ENCODE data around the gene SFXN1.

SFXN1 gene

GRCh38 chr5:175471628-175472027 lies 6.7 kb upstream of the SFXN1 start:
- Histone ChIP-seq H3K9me3 (no peaks in the 10 kb centered on the region), H3K4me1 (ENCODE audit: control insufficient read depth in 1 of 2, insufficient read depth in 1 of 2, low read depth in 1 of 2, low read length in 1 of 2) (peaks cover 0 to 5% of the 10 kb centered on the region in 2 experiments), H3K36me3 (no peaks in the 10 kb centered on the region), H3K4me3 (ENCODE audit: low read depth in 1 of 2, low read length in 1 of 2) (no peak overlapping the region), H3K27me3 (peaks cover 97% of the 10 kb centered on the region), H3K27ac (no peak overlapping the region)
- no peak for TF ChIP-seq CTCF (IDR thresholded peaks at IDR 0.05)

- Histone ChIP-seq H3K27me3 (peaks cover 97% of the 10 kb centered on the region), H3K4me3 (ENCODE audit: low read depth in 1 of 2, low read length in 1 of 2) (no peak overlapping the region), H3K9me3 (no peaks in the 10 kb centered on the region), H3K4me1 (ENCODE audit: control insufficient read depth in 1 of 2, insufficient read depth in 1 of 2, low read depth in 1 of 2, low read length in 1 of 2) (no peaks in the 10 kb centered on the region), H3K36me3 (no peaks in the 10 kb centered on the region), H3K27ac (no peak overlapping the region)
- TF ChIP-seq CTCF (IDR thresholded peaks at IDR 0.05), result no peak
Measured at GRCh38 chr5:175472378-175472777, 6.0 kb upstream of the SFXN1 start.

- Histone ChIP-seq H3K4me3 (ENCODE audit: low read depth in 1 of 2, low read length in 1 of 2) (no peak overlapping the region), H3K36me3 (no peaks in the 10 kb centered on the region), H3K27ac (no peak overlapping the region), H3K27me3 (peaks cover 83% of the 10 kb centered on the region), H3K9me3 (no peaks in the 10 kb centered on the region), H3K4me1 (ENCODE audit: control insufficient read depth in 1 of 2, insufficient read depth in 1 of 2, low read depth in 1 of 2, low read length in 1 of 2) (peaks cover 13 to 17% of the 10 kb centered on the region in 2 experiments)
- TF ChIP-seq CTCF (IDR thresholded peaks at IDR 0.05), result no peak
Measured at GRCh38 chr5:175475248-175475647, 3.1 kb upstream of the SFXN1 start.

- no peak for TF ChIP-seq CTCF (IDR thresholded peaks at IDR 0.05)
- Histone ChIP-seq H3K27ac (no peak overlapping the region), H3K27me3 (peaks cover 61% of the 10 kb centered on the region), H3K9me3 (no peaks in the 10 kb centered on the region), H3K4me3 (ENCODE audit: low read depth in 1 of 2, low read length in 1 of 2) (no peak overlapping the region), H3K36me3 (no peaks in the 10 kb centered on the region), H3K4me1 (ENCODE audit: control insufficient read depth in 1 of 2, insufficient read depth in 1 of 2, low read depth in 1 of 2, low read length in 1 of 2) (peaks cover 25 to 34% of the 10 kb centered on the region in 2 experiments)
Measured at GRCh38 chr5:175477440-175477839, 920 bp upstream of the SFXN1 start.

GRCh38 chr5:175478008-175478383 lies 364 bp upstream of the SFXN1 start:
- Histone ChIP-seq H3K4me1 (ENCODE audit: control insufficient read depth in 1 of 2, insufficient read depth in 1 of 2, low read depth in 1 of 2, low read length in 1 of 2) (peaks cover 29 to 38% of the 10 kb centered on the region in 2 experiments), H3K9me3 (no peaks in the 10 kb centered on the region), H3K27ac (peak overlapping the region; percentile 45), H3K4me3 (ENCODE audit: low read depth in 1 of 2, low read length in 1 of 2) (peak overlapping the region; percentile 75 to 81), H3K27me3 (peaks cover 56% of the 10 kb centered on the region), H3K36me3 (no peaks in the 10 kb centered on the region)
- TF ChIP-seq CTCF (IDR thresholded peaks at IDR 0.05), result no peak

Data from neutrophil (primary cell).